DLD1 (cell line): ENCODE measurements around the gene PTBP3.

Source experiments
- in situ Hi-C: cut with HindIII; loops from 2 replicates; pipeline ENCODE4 v1.10.0; 2017; ENCODE audit warnings: low sequenced_read_pairs

Gene PTBP3

DNA sequence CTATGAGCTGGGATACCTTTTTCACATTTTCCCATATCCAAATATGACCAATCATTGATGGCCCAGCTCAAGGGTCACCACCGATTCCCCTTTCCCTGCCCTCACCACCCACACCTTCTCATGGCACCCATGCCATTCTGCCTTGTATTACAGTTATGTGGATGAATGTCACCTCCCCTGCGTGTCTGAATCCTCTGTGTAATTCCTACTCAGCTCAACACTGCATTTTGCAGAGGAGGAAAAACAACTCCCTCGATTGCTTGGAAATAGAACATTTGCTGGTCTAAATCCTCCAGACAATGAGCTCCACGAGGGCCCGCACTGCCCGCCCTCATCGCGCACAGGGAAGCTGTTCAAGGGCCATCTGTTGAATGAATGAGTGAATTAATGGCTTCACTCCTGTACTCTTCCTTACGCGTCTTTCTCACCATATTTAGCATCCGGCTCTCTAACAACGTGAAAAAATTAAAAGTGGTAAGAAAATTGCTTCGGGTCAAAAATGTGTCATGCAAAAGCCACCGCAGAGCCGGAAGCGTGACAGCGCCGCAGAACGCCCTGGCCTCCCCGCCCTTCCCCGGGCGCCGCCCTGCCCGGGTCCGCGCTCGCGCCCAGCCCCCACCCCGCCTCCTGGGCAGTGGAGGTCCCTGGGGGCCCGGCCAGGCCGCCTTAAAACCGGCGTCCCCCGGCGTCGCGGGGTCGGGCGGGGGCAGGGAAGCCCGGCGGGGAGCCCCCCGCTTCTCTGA lies 159.0 kb downstream of the PTBP3 start:
- in situ Hi-C loops: no loop called here

DNA sequence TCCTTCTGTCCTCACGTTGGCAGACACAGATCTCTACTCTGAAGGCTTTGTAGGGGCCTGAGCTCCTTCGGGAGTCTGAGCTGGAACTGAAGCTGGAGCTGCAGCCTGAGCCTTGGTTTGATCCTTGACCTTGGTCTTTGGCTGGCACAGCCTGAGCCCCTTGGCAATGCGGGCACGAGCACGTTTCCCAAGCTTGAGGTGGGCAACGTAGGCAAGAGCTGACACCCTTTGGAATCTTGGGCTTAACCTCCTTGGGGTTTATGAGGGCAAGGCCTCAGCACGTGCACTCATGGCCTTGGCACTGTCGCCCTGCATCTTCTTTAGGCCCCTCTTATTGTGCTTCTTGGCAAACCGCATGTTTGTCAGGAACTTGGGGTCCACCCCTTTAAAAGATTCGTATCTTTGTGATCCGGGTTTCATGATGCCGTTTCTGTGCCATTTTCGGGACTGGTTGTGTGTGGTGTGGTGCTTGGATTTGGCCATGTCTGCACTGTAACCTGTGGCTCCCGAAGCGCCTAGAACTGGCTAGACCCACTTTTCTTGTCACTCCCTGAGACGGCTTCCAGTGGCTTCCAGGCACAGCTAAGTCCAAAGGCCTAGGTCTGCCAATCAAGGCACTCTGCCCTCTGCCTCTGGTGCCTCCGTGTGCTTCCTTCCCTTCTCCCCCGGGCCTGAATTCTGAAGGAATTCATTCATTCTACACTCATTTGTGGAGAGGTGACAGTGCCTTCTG lies 159.8 kb downstream of the PTBP3 start:
- in situ Hi-C loops: no loop called here

DNA sequence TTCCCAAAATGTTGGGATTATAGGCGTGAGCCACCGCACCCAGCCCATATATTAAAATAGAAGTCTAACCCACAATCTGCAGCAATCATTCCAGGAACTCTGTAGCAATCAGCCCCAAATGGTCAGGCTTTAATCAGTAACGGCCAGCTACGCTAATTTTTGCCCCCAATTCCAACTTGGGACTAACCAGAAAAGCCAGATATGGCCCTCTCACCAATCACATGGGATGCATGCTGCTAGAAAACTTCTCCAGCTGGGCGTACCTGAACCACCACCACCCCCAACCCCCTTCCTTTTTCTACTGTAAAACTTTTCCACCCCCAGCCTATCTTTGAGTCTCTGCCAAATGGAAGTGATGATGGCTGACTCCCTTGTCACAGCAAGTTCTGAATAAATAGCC lies 162.5 kb downstream of the PTBP3 start:
- in situ Hi-C loops: no loop called here

DNA sequence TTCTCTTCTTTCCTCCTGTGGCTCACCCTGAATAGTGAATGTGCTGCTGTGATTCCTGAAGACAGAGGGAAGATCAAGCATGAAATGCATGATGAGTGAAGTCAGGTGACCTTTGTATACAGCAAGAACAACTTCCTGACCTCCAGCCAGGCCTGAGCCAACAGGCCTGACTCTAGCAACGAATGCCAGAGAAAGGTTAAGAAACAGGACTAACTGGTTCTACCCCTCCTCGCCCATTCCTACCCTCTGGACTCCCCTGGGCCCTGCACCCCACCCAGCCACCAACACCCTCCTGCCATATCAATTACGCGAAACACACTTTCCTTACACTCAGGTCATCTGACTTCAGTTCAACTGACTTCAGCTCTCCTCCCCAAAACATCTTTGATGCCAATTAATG lies 163.2 kb downstream of the PTBP3 start:
- in situ Hi-C loops: no loop called here

DNA sequence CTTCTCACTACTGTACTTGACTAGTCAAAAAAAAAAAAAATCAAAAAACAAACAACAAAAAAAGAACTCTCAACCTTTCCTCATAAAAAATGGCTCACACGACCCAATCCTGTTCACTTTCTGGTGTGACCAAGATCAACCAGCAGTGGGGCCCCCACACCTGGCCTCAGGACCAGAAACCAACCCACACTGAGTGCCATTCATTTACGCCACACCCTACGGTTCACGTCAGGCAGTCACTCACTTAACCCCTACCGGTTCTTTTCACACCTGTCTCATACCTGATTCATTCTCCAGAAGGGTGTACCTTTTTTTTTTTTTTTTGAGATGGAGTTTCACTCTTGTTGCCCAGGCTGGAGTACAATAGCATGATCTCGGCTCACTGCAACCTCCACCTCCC lies 164.1 kb downstream of the PTBP3 start:
- in situ Hi-C loops: no loop called here

- in situ Hi-C loops: no loop called here
Measured at GRCh38 chr9:112168197-112168596, 165.2 kb downstream of the PTBP3 start.
